PFSK-1 (cell line): ENCODE data around the gene LIN28B. TPM values are rescaled to one million over a fixed set of nuclear protein-coding genes. Genes with fewer than 3 reads are reported as not detected.

Experiments
- FOXP2 ChIP-seq: optimal IDR thresholded peaks from 2 replicates; pipeline ENCODE3; 2011; ENCODE audit warnings: borderline replicate concordance, control low read depth, inconsistent platforms; ENCODE audit not compliant: insufficient read depth; ENCODE audit errors: extremely low read length, extremely low read depth
- POLR2AphosphoS5 ChIP-seq: IDR thresholded peaks from 2 replicates; pipeline ENCODE4 v1.6.1; 2012; ENCODE audit warnings: low read depth, mild to moderate bottlenecking, control low read depth, low read length, moderate library complexity
- SIN3A ChIP-seq: IDR thresholded peaks from 2 replicates; pipeline ENCODE4 v1.6.1; 2012; ENCODE audit warnings: mild to moderate bottlenecking, low read length, moderate library complexity, borderline replicate concordance; ENCODE audit not compliant: insufficient read depth
- TAF1 ChIP-seq: IDR thresholded peaks from 2 replicates; pipeline ENCODE4 v1.6.1; 2012; ENCODE audit warnings: low read length, control low read depth, borderline replicate concordance; ENCODE audit not compliant: insufficient read depth
- polyA plus RNA-seq: library from polyadenylated mRNA; unstranded; fragments of >200 nt; gene quantifications from one replicate; pipeline ENCODE4 v1.2.1, GENCODE V29; 2012; ENCODE audit warnings: low read depth, missing spikeins; ENCODE audit not compliant: insufficient read length
- TF ChIP-seq, protein P1 (sequence below), 2 experiments: IDR thresholded peaks; 2 replicates each; pipeline versions ENCODE4 v1.6.1 to v1.8.0; 2011 to 2012; ENCODE audit warnings: low read depth in 2 of 2, low read length in 2 of 2, control low read depth in 1 of 2, inconsistent platforms in 1 of 2, mild to moderate bottlenecking in 1 of 2, moderate library complexity in 1 of 2; ENCODE audit not compliant: insufficient read depth in 1 of 2

The LIN28B gene, protein sequence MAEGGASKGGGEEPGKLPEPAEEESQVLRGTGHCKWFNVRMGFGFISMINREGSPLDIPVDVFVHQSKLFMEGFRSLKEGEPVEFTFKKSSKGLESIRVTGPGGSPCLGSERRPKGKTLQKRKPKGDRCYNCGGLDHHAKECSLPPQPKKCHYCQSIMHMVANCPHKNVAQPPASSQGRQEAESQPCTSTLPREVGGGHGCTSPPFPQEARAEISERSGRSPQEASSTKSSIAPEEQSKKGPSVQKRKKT
- polyA plus RNA-seq = 10.9 TPM

DNA sequence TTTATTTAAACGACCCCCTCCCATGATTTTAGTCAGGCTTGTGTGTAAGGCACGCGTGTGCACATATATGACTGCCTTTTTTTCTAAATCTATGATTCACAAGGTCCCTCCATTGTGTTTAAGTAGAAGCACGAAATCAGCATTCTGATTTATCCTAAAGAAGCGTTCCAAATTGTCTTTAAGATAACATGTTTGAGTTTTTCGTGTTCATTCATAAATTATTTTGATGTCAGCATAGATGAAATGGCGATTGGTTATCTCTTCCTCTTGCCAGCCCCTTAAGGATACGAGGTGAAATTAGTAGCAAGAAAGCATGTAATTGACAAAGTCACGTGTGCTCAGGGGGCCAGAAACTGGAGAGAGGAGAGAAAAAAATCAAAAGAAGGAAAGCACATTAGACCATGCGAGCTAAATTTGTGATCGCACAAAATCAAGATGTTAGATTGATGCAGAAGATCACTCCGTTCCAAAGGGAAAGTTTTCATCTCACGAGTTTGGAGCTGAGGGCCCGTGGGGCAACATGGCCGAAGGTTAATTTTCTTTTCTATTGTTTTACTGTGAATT is at the start of gene LIN28B:
Gene LIN28B (plus strand): TSS at position 377 of the 564 bp plus-strand sequence. CDS start 144 bp downstream, at position 521.
- TF ChIP-seq TAF1 = no peak
- TF ChIP-seq, protein P1, sequence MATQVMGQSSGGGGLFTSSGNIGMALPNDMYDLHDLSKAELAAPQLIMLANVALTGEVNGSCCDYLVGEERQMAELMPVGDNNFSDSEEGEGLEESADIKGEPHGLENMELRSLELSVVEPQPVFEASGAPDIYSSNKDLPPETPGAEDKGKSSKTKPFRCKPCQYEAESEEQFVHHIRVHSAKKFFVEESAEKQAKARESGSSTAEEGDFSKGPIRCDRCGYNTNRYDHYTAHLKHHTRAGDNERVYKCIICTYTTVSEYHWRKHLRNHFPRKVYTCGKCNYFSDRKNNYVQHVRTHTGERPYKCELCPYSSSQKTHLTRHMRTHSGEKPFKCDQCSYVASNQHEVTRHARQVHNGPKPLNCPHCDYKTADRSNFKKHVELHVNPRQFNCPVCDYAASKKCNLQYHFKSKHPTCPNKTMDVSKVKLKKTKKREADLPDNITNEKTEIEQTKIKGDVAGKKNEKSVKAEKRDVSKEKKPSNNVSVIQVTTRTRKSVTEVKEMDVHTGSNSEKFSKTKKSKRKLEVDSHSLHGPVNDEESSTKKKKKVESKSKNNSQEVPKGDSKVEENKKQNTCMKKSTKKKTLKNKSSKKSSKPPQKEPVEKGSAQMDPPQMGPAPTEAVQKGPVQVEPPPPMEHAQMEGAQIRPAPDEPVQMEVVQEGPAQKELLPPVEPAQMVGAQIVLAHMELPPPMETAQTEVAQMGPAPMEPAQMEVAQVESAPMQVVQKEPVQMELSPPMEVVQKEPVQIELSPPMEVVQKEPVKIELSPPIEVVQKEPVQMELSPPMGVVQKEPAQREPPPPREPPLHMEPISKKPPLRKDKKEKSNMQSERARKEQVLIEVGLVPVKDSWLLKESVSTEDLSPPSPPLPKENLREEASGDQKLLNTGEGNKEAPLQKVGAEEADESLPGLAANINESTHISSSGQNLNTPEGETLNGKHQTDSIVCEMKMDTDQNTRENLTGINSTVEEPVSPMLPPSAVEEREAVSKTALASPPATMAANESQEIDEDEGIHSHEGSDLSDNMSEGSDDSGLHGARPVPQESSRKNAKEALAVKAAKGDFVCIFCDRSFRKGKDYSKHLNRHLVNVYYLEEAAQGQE (IDR thresholded peaks at IDR 0.05; ENCODE audit: insufficient read depth in 1 of 2, low read depth in 2 of 2, low read length in 2 of 2) = no peak
- 0 out of 2 replicates have a peak, but pooled peaks have one; percentile 43 for TF ChIP-seq SIN3A
- TF ChIP-seq POLR2AphosphoS5 = no peak

DNA sequence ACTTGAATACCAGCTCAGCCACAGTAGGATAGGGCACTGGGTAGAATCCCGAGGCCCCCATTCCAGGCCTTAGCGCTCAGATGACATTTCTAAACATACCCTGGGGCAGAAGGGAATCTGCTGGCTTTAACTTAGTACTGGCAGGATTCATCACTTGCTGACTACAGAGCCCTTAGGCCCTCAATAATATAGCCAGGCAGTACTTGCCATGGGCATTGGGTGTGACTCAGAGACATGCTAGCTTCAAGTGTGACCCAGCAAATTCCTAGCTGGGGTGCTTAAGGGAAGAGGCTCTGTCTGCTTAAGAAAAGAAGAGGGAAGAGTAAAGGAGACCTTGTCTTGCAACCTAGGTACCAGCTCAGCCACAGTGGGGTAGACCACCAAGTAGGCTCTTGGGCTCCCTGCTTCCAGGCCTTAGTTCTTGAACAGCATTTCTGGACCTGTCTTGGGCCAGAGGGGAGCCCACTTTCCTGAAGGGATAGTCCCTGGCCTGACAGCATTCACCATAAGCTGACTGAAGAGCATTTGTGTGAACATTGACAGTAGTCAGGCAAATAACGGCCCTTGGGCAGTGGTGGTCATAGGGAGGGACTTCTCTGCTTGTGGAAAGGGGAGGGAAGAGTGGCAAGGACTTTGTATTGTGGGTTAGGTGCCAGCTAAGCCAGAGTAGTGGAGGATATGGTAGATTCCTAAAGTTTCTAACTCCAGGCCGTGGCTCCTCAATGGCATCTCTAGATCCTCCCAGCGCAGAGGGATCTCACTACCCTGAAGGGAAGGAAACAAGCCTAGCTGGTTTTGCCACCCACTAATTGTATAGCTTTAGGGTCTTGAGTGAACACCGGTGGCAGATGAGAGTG is 48.6 kb upstream of the LIN28B start:
- TF ChIP-seq, protein P1 (IDR thresholded peaks at IDR 0.05; ENCODE audit: insufficient read depth in 1 of 2, low read depth in 2 of 2, low read length in 2 of 2) = no peak
- no peak for TF ChIP-seq SIN3A
- no peak for TF ChIP-seq TAF1
- TF ChIP-seq POLR2AphosphoS5 = no peak
- no peak for TF ChIP-seq FOXP2

DNA sequence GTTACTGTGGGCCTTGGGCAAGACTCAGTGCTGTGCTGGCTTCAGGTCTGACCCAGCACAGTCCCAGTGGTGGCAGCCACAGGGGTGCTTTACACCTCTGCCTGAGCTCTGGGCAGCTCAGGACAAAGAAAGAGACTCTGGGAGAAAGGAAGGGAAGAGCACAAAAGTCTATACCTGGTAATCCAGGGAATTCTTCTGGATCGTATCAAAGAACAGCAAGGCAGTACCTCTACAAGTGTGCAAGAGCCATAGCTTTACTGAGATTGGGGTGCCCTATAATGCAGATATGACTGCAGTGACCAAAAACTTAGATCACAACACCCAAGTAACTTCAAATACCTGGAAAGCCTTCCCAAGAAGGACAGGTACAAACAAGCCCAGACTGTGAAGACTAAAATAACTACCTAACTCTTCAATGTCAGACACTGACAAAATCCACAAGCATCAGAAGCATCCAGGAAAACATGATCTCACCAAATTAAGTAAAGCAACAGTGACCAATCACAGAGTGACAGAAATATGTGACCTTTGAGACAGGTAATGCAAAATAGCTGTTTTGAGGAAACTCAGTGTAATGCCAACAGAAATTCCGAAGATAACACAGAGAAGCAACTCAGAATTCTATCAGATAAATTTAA is 47.9 kb upstream of the LIN28B start:
- no peak for TF ChIP-seq POLR2AphosphoS5
- TF ChIP-seq TAF1 = no peak
- TF ChIP-seq, protein P1 (IDR thresholded peaks at IDR 0.05; ENCODE audit: insufficient read depth in 1 of 2, low read depth in 2 of 2, low read length in 2 of 2) = no peak
- TF ChIP-seq SIN3A = no peak
- no peak for TF ChIP-seq FOXP2

GRCh38 chr6:104921896-104922295 is 35.0 kb upstream of the LIN28B start:
- TF ChIP-seq POLR2AphosphoS5 (no peak), TAF1 (no peak), FOXP2 (no peak), SIN3A (no peak)
- TF ChIP-seq, protein P1 (IDR thresholded peaks at IDR 0.05; ENCODE audit: insufficient read depth in 1 of 2, low read depth in 2 of 2, low read length in 2 of 2) = no peak
